Tibial nerve (tissue), 4 donors: ENCODE data around the gene PDSS2. TPM values are rescaled to one million over a fixed set of nuclear protein-coding genes. Genes with fewer than 3 reads are reported as not detected.

Experiments used
- DNase-seq, 2 donors: peaks; one replicate each; pipeline ENCODE4 v3.0.0-alpha.2; 2019; ENCODE audit warnings: low spot score in 2 of 2
- H3K27ac ChIP-seq, 4 donors: fragments of 200-600 bp; sonication (generic) in 3 of 4; one replicate each; pipeline ENCODE4 v1.5.1; 2017 to 2019; ENCODE audit warnings: mild to moderate bottlenecking in 1 of 4
- H3K27me3 ChIP-seq, 2 donors: fragments of 200-600 bp; sonication (generic) in 1 of 2; one replicate each; pipeline versions ENCODE4 v1.5.1 to v1.6.0; 2017 to 2019
- H3K36me3 ChIP-seq, 3 donors: fragments of 200-600 bp; sonication (generic); one replicate each; pipeline ENCODE4 v1.5.1; 2018 to 2019
- H3K4me1 ChIP-seq, 4 donors: fragments of 200-600 bp; sonication (generic) in 3 of 4; one replicate each; pipeline ENCODE4 v1.5.1; 2017 to 2019
- H3K4me3 ChIP-seq, 4 donors: fragments of 200-600 bp; sonication (generic) in 3 of 4; one replicate each; pipeline ENCODE4 v1.5.1; 2017 to 2019; ENCODE audit warnings: mild to moderate bottlenecking in 1 of 4, moderate library complexity in 1 of 4
- H3K9me3 ChIP-seq, 4 donors: fragments of 200-600 bp; sonication (generic) in 3 of 4; one replicate each; pipeline ENCODE4 v1.5.1; 2017 to 2019
- EP300 ChIP-seq, 2 donors: sonication (generic); formaldehyde crosslinking; IDR thresholded peaks; one replicate each; pipeline ENCODE4 v1.6.1; 2017; ENCODE audit warnings: antibody characterized with exemption in 2 of 2, mild to moderate bottlenecking in 1 of 2
- POLR2A ChIP-seq, 2 donors: fragments of 450-650 bp; IDR thresholded peaks; one replicate each; pipeline ENCODE4 v1.6.1; 2017; ENCODE audit warnings: antibody characterized with exemption in 2 of 2, mild to moderate bottlenecking in 2 of 2, moderate library complexity in 2 of 2
- WGBS, 2 donors: methylation state at CpG; one replicate each; pipeline ENCODE4 v1.1.5; 2018; 5-methylcytosine and 5-hydroxymethylcytosine counted together
- total RNA-seq, 4 donors: library from RNA; depleted of rRNA; stranded (reverse); fragments of >200 nt; gene quantifications; one replicate each; pipeline ENCODE4 v1.1.0, GENCODE V29; 2016
- TF ChIP-seq, protein P1 (sequence below), 5 experiments: fragments of 200-600 bp in 3 of 5; fragments of 450-650 bp in 2 of 5; sonication (generic) in 3 of 5; IDR thresholded peaks; one replicate each; pipeline ENCODE4 v1.5.1; 2016 to 2019; ENCODE audit warnings: antibody characterized with exemption in 5 of 5, mild to moderate bottlenecking in 3 of 5, moderate library complexity in 2 of 5

PDSS2 gene
- total RNA-seq, 4 donors from 2014 or later, result 8.2 to 9.4 (median 8.6) TPM

DNA sequence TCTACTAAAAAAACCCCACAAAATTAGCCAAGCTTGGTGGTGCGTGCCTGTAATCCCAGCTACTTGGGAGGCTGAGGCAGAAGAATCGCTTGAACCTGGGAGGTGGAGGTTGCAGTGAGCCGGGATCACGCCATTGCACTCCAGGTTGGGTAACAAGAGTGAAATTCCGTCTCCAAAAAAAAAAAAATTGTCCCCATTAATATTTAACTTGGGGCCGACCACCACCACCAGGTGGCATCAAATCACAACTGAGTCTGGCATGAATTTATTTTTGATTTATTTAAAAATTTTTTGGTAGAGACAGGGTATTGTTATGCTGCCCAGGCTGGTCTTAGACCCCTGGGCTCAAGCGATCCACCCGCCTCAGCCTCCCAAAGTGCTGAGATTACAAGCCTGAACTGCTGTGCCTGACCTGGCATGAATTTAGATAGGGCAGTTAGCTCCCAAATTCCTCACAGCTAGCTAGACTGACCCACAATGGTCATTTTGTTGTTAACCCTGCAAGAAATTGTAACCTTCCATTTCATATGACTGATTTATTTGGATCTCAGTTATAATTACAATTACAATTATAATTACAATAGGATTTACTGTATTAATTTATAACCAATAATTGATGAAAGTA is 326.9 kb downstream of the PDSS2 start:
- Histone ChIP-seq H3K4me3 (no peak overlapping the region), H3K27ac (no peak overlapping the region), H3K27me3 (no peaks in the 10 kb centered on the region), H3K4me1 (no peaks in the 10 kb centered on the region), H3K9me3 (no peaks in the 10 kb centered on the region), H3K36me3 (no peaks in the 10 kb centered on the region)
- 37 to 43% methylated on average over 8 of the region's 8 CpGs for WGBS, 2 donors
- peak in 1 of 2 donors; percentile 22 for DNase-seq
- TF ChIP-seq, protein P1, sequence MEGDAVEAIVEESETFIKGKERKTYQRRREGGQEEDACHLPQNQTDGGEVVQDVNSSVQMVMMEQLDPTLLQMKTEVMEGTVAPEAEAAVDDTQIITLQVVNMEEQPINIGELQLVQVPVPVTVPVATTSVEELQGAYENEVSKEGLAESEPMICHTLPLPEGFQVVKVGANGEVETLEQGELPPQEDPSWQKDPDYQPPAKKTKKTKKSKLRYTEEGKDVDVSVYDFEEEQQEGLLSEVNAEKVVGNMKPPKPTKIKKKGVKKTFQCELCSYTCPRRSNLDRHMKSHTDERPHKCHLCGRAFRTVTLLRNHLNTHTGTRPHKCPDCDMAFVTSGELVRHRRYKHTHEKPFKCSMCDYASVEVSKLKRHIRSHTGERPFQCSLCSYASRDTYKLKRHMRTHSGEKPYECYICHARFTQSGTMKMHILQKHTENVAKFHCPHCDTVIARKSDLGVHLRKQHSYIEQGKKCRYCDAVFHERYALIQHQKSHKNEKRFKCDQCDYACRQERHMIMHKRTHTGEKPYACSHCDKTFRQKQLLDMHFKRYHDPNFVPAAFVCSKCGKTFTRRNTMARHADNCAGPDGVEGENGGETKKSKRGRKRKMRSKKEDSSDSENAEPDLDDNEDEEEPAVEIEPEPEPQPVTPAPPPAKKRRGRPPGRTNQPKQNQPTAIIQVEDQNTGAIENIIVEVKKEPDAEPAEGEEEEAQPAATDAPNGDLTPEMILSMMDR (IDR thresholded peaks at IDR 0.05), result peak in 4 of 5 experiments; percentile 5 to 34 (median 24)
- TF ChIP-seq POLR2A (IDR thresholded peaks at IDR 0.05) (no peak), EP300 (IDR thresholded peaks at IDR 0.05) (no peak)

DNA sequence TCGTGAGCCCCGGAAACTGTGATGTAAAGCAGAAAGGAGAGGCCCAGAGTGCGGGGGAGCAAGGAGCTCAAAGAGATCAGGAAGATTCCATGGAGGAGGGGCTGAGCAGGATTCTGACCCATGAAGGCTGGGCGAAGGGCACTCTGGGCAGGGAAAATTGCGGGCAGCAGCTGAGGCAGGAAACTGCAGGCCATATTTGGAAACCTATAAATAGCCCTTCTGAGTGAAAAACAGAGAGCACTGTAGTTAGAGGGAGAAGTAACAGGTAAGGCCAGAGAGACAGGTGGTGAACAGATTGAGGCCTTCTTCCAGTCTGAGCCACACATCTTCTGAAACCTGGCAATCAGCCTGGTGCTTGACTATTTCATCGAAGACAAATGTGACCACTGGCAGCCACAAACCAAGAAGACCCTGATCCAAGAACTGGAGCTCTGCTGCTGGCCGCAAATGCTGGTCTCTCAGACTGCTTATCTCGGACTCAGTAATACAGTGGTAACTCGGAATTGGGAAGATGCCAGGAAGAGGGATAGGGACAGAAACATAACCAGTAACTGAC is 329.9 kb downstream of the PDSS2 start:
- no peaks in the 10 kb centered on the region for H3K36me3 ChIP-seq
- no peak overlapping the region for H3K4me3 ChIP-seq
- WGBS, 2 donors, result 63 to 73% methylated on average over 9 of the region's 9 CpGs
- TF ChIP-seq EP300 (IDR thresholded peaks at IDR 0.05), result no peak
- TF ChIP-seq, protein P1 (IDR thresholded peaks at IDR 0.05), result no peak
- no peak overlapping the region for H3K27ac ChIP-seq
- DNase-seq, result no peak
- H3K27me3 ChIP-seq, result no peaks in the 10 kb centered on the region
- H3K4me1 ChIP-seq, result no peaks in the 10 kb centered on the region
- H3K9me3 ChIP-seq, result no peaks in the 10 kb centered on the region

DNA sequence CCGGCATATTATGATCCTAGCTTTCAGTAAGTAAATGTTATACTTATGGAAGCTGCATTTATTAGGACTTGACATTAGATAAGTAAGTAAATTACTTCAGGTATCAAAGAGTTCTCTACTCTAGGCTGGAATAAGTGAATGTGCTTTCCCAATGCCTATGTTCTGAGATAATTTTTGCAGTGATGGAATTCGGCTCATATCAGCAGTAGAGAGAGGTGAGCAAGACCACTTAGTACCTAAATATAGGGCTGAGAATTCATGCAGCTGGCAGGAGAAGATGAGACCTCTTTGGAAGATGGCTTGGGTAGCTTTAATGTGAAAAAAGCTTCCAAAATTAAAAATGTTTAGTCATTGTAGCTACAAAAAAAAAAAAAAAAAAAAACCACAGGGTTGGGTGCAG is 330.8 kb downstream of the PDSS2 start:
- Histone ChIP-seq H3K9me3 (no peaks in the 10 kb centered on the region), H3K27me3 (no peaks in the 10 kb centered on the region), H3K36me3 (no peaks in the 10 kb centered on the region), H3K4me3 (no peak overlapping the region), H3K27ac (no peak overlapping the region), H3K4me1 (no peaks in the 10 kb centered on the region)
- DNase-seq, result no peak
- 87 to 97% methylated on average over 2 of the region's 2 CpGs for WGBS, 2 donors
- TF ChIP-seq EP300 (IDR thresholded peaks at IDR 0.05), result no peak
- TF ChIP-seq POLR2A (IDR thresholded peaks at IDR 0.05), result no peak
- TF ChIP-seq, protein P1 (IDR thresholded peaks at IDR 0.05), result no peak

GRCh38 chr6:107128175-107128574 is 331.2 kb downstream of the PDSS2 start:
- no peaks in the 10 kb centered on the region for H3K36me3 ChIP-seq
- no peak for DNase-seq
- H3K27me3 ChIP-seq, result no peaks in the 10 kb centered on the region
- WGBS, 2 donors, result 90 to 100% methylated on average over 1 of the region's 1 CpG
- no peak overlapping the region for H3K27ac ChIP-seq
- H3K4me3 ChIP-seq, result no peak overlapping the region
- no peaks in the 10 kb centered on the region for H3K9me3 ChIP-seq
- no peaks in the 10 kb centered on the region for H3K4me1 ChIP-seq
- TF ChIP-seq POLR2A (IDR thresholded peaks at IDR 0.05) (no peak), EP300 (IDR thresholded peaks at IDR 0.05) (no peak)
- TF ChIP-seq, protein P1 (IDR thresholded peaks at IDR 0.05), result no peak

DNA sequence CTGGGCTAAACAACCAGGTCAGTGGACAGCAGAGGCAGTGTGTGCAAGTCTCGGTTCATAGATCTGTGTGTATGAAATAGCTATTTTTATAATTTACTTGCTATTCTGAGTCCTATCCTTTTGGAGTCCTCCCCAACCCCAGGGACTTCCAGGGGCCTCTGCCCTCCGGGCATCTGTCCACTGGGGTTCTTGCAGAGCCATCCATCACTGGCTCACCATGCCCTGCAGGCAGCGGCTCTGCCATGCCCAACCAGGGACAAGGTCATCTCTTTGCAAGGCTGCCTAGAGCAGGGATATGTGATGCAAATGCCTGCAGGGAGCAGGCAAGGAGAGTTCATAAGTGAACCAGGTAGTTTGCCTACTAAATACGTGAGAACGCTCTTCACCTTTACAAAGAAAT is 333.6 kb downstream of the PDSS2 start:
- Histone ChIP-seq H3K27me3 (no peaks in the 10 kb centered on the region), H3K4me3 (no peak overlapping the region), H3K4me1 (no peaks in the 10 kb centered on the region), H3K9me3 (no peaks in the 10 kb centered on the region), H3K36me3 (no peaks in the 10 kb centered on the region), H3K27ac (no peak overlapping the region)
- TF ChIP-seq POLR2A (IDR thresholded peaks at IDR 0.05), result no peak
- TF ChIP-seq, protein P1 (IDR thresholded peaks at IDR 0.05), result no peak
- no peak for TF ChIP-seq EP300 (IDR thresholded peaks at IDR 0.05)
- 77 to 90% methylated on average over 5 of the region's 5 CpGs for WGBS, 2 donors
- no peak for DNase-seq
